HG03565 (cell line): ENCODE measurements around the gene TMEM121B.

Experiments used
- ATAC-seq: cut with Tn5 transposase; IDR thresholded peaks from one replicate; pipeline ENCODE4 v1.9.1; 2021; ENCODE audit warnings: mild to moderate bottlenecking, moderate library complexity; ENCODE audit not compliant: unreplicated experiment

The TMEM121B gene

DNA sequence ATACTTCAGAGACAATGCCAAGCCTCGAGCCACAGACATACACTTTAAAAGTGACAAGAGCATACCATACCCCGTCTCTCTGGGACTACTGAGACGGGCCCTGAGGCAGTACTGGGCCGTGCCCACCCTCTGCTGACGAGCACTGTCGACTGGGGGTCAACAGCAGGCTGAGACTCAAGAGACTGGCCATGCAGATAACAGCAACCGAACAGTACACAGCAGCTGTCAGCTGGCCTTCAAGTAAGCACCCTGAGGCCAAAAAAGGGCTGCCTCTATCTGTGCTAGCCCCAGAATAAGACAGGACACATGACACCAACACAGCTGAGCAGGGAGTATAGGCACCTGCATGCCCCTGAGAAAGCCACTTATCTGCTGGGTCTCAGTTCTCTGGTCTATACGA, 18.9 kb upstream of the TMEM121B start:
- no peak for ATAC-seq

- no peak for ATAC-seq
These were observed 17.4 kb upstream of the TMEM121B start for GRCh38 chr22:17138513-17138912.

DNA sequence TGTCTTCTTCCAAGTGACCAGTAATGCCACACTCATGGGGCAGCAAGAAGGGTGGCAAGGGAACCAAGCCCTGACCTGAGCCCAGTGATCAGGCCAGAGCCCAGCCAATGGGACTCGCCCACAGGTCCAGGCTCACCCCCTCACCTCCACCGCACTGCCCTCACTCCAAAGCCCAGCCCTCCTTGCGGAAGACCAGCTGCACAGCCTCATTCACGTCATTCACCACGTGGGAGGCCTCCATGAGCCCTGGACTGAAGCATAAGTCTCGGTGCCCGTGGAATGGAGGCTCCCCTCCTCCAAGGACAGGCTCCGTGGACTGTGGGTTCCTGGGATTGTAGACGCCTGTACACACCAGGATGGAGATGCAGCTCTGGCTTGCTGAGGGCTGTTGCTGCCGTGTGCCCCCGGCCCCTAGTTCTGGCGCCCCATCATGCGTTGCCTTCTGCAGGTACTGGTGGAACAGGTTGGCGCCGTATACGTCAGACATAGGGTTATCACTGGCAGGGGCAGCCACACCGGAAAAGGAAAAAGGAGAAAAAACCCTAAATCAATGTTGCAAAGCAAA, 16.8 kb upstream of the TMEM121B start:
- ATAC-seq, result no peak

DNA sequence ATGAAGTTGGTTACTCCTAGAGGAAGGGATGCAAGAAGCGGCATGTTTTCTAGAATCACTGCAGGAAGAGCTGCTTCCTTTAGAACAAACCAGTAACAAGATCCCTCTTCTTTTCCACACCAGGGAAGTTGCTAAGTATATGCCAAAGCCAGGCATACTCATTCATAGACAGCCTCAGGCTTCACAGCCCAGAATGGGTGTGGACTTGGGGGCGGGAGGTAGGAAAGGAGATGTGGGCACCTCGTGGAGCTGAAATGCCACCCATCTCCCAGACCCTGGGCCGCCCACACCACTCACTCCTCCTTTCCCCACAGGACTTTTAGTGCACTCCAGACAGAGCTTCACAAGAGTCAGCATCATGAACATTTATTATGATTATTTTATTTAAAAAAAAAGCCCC, 16.0 kb upstream of the TMEM121B start:
- no peak for ATAC-seq

- no peak for ATAC-seq
These were observed 14.1 kb upstream of the TMEM121B start for GRCh38 chr22:17135153-17135760.

DNA sequence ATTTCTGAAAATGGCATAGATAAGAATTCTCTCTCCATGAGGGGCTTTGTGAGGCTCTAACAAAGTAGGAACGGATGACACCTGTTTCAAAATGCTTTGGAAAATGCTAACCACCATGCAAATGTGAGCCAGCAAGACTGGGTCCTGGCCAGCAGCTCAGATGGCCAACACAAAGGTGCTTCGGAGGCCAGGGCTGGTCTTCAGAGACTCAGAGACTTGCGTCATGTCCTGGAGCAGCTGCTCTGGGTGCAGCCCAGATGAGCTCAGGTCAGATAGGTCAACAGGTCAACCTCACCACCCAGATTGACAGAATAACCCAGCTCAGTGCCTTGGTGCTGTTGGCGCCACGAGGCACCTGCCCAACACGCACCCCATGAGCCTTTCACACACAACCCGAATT, 12.0 kb upstream of the TMEM121B start:
- no peak for ATAC-seq

GRCh38 chr22:17132112-17132511, 11.0 kb upstream of the TMEM121B start:
- no peak for ATAC-seq

DNA sequence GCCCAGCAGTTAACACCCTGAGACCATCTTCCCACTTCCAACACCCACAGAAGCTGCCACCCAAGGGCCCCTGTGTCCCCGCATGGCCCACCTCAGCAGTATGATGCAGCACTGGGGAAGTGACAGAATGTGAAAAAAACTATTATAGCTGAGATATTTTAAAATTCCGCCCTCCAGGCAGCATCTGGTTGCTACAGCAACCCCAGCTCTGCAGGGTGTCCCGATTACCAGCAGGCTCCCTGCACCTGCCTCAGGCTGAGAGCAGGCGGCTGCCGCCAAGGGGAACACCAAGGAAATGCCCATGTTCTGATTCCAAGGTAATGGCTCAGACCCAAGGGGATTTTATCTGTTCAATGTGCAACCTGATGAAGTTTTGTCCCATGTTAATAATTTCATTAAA, 10.5 kb upstream of the TMEM121B start:
- ATAC-seq, result no peak

DNA sequence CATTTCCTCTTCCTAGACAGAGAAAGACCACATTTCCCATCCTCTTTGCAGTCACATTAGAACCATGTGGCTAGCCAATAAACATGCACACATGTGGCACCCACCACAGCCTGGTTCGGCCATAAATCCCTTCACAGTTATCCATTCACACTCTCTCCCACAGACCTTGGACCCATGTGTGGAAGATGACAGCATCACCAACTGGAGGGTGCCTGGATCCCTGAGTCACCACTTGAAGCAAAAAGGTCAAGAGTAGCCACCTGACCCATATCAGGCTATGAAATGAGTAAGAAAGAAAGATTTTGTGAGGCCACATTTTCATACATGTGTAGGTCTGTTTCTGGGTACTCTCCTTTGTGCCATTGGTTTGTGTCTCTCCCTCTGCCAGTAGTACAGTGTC, 9.0 kb upstream of the TMEM121B start:
- no peak for ATAC-seq

- ATAC-seq, result no peak
These were observed 388 bp downstream of the TMEM121B start for GRCh38 chr22:17120711-17121232.

- ATAC-seq, result no peak
These were observed 879 bp downstream of the TMEM121B start for GRCh38 chr22:17120281-17120680.

- ATAC-seq, result no peak
These were observed 1.5 kb downstream of the TMEM121B start for GRCh38 chr22:17119481-17120202.

DNA sequence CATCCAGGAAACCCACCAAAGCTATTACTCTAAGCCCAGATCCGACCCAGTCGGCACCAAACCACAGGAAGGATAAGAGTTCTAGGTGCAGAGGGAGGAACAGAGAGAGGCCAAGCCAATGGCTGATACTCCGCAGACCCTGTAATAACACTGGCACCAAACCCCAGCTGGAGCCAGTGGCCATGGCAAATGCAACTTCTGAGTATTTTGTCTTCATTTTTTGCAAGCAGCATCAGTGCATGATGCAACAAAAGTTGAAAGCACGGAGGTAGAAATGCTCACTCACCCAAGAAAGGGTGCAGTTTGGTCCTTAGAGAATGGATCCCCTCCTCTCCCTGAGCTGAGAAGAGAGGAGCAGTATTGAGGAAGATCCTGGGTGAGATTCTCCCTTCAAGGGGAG, 2.8 kb downstream of the TMEM121B start:
- ATAC-seq, result no peak

GRCh38 chr22:17117890-17118289, 3.3 kb downstream of the TMEM121B start:
- no peak for ATAC-seq

DNA sequence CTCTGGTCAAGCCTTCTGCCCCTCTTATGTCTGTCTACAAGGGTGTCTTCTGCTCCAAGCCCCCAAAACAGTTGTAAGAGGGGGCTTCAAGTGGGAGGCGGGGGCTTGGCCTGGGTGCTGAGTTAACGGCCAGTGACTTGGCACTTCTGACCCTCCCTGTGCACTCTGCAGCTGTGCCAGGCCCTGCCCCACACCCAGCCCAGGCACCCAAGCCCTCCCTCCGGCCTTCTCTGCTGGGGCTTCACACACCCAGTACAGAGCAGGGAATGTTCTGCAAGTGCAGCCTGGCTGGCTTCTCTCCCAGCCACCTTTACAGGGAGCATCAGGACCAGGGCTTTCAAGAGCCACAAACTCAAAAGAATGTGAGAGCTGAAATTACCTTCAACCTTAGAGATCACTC, 3.8 kb downstream of the TMEM121B start:
- ATAC-seq, result no peak

DNA sequence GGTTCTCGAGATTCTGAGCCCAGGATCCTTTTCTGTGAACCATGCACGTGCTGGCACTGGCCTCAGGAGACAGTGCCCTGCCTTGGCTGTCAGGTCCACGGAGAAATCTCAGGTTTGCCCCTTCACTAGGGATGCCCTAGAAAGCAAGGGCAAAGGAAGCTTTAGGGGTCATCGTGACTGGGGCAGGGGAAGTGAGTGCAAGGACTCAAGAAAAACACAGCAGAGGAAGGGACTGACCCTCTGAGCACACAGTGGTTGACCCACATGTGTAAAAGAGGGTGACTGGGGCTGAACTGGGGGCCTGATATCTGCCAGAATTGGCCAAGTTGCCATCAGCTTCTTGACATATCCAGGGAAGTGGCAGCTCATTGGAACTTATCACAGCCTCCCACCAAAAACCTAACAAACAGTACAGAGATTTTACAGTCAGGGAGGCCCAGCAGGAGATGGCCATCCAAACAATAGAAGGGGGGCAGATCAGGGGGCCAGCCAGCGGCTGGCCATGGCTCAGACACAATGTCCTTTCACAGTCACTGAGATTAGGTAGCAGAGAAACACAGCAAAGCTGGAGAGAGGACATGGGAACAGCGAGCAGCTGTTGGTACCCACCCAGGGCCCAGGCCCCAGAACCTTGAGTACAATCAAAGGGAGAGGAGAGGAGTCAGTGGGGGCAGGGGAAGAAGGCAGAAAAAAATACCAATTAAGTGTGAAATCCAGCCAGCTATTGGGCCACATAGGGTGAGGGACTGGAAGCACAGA, 4.4 kb downstream of the TMEM121B start:
- no peak for ATAC-seq

DNA sequence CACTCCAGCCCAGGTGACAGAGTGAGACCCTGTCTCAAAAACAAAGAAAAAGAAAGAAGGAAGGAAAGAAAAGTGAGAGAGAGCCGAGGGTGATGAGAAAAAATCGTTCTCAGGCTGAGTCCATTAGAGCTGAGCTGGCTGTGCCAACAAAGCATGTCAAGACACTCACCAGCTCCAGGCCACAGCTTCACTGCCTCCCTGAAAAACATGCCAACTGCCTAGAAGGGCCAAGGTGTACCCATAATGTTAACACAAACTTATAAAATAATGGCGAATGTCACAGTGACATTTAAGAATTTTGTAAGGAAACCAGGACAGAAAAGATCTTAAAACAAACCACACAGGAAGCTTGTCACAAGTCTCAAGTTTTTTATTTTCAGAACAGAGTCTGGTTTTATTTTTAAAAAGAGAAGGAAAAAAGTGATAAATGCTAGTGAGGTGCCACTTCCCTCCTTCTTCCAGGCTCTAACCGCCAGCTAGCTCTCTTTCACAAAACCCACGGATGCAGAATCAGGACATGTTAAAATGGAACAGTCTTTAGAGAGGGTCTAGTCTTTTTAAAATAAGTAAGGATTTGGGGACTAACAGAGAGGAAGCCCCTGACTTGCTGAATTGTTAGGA, 5.1 kb downstream of the TMEM121B start:
- no peak for ATAC-seq

DNA sequence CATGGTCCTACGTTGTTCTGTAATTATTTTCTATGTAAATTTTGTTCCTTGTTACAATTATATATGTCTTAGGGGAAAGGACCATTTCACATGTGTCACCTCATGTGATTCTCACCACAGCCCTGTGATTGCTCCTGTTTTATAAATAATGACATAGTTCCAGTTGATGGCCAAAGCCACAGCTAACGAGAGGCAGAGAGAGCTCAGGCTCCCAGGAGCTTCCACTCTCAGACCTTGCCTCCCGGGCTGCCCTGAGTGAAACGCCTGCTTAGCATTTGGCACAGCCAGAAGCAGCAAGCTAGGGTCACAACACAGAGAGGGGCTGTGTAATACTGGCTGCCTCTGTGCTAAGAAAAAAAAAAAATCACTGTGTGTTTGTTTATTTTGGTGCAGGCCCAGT, 5.9 kb downstream of the TMEM121B start:
- no peak for ATAC-seq

DNA sequence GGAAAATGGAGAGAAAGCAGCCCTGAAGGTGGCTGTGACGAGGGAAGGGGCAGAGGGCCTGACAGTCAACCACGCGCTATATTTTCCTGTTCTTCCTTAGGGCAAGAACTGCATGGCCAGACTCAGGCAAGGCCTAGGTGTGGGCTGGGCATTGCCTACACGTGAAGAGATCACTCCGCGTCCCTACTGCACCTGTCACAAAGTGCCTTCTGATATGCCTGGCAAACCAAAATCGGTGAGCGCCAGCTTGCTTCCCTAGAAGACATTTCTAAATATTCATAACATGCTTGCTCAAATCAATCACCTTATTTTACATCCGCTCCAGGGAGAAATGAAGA, 6.3 kb downstream of the TMEM121B start:
- no peak for ATAC-seq

DNA sequence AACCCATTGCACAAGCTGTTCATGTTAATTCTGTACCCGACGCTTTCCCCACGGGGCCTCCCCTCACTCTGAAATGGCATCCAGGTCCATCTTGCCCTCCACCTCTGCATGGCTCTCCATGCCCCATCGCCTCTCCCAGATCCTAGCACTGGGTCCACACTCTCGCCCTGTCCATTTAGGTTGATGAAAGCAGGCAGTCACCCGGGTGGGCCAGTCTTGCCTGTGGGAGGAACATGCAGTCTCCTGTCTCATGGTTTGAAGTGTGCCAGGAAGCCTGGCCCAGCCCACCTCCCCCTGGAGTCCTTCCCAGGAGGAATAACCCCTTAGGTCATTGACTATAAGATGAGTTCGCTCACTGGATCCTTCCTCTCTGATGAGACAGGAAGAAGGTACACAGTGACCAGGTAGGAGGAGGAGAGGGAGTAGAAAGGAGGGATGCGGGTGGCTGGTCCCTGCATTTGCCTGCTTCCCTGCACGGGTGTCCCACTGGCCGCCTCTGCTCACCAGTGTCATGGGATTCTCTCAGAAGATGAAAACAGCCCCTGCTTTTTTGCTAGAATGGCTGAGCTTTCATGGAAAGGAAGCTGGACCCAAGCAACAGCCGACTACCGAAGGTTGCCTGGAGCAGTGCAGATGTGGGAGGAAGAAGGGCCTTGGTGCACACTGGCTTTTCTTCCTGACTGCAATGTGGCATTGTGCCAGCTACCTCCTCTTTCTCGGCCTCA, 6.8 kb downstream of the TMEM121B start:
- no peak for ATAC-seq

DNA sequence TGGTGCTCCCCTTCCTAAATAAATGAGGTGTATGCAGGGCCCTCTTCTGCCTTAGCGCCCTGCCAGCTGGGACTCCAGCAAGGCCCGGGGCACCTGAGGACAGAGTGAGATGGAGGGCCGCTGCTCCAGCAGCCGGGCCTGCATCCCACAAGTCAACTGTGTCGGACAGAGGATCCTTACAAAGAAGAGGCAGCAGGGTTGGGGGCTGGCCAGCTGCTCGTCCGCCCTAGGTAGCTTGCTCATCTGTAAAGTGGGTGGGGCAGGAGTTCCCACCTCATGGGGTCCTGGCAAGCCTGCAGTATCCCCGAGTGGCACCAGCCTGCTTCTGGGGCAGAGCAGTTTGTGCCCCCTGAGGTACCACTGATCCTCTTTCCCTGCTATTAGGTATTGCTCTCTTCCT, 7.6 kb downstream of the TMEM121B start:
- no peak for ATAC-seq
